Astrocyte (in vitro differentiated cells and primary cell): Measurements from ENCODE around the gene PALLD. TPM values are rescaled to one million over a fixed set of nuclear protein-coding genes. Genes with fewer than 3 reads are reported as not detected.

ENCODE experiments used
- DNase-seq: peaks from one replicate; pipeline ENCODE4 v3.0.0-alpha.2; 2010; ENCODE audit warnings: low read depth
- FAIRE-seq: peaks from 2 replicates; lab custom pipeline; 2011; peaks lifted over from hg19 to GRCh38; lab: Jason Lieb, UNC
- H2AFZ ChIP-seq: 2 replicates; pipeline ENCODE4 v1.6.0; 2012; ENCODE audit warnings: low read depth, low read length, inconsistent platforms
- H3K27ac ChIP-seq: 2 replicates; pipeline ENCODE4 v1.5.1; 2011; ENCODE audit warnings: low read depth, low read length, inconsistent platforms
- H3K27me3 ChIP-seq: 2 replicates; pipeline ENCODE4 v1.6.0; 2011; ENCODE audit warnings: low read length, inconsistent platforms; ENCODE audit not compliant: insufficient read depth
- H3K36me3 ChIP-seq: 2 replicates; pipeline ENCODE4 v1.5.1; 2011; ENCODE audit warnings: low read length, inconsistent platforms; ENCODE audit not compliant: insufficient read depth
- H3K4me1 ChIP-seq: 2 replicates; pipeline ENCODE4 v1.5.1; 2011; ENCODE audit warnings: low read length, inconsistent platforms; ENCODE audit not compliant: insufficient read depth
- H3K4me2 ChIP-seq: 2 replicates; pipeline ENCODE4 v1.6.0; 2012; ENCODE audit warnings: low read length, inconsistent platforms
- H3K4me3 ChIP-seq: 2 replicates; pipeline ENCODE4 v1.5.1; 2011; ENCODE audit warnings: low read depth, mild to moderate bottlenecking, low read length, inconsistent platforms; ENCODE audit not compliant: insufficient read depth
- H3K79me2 ChIP-seq: 2 replicates; pipeline ENCODE4 v1.6.0; 2012; ENCODE audit warnings: mild to moderate bottlenecking, low read length, inconsistent platforms; ENCODE audit not compliant: insufficient read depth
- H3K9ac ChIP-seq: 2 replicates; pipeline ENCODE4 v1.6.0; 2012; ENCODE audit warnings: mild to moderate bottlenecking, low read length, inconsistent platforms
- H3K9me3 ChIP-seq: 2 replicates; pipeline ENCODE4 v1.5.1; 2012; ENCODE audit warnings: low read depth, mild to moderate bottlenecking, low read length, inconsistent platforms; ENCODE audit not compliant: insufficient read depth
- H4K20me1 ChIP-seq: 2 replicates; pipeline ENCODE4 v1.6.0; 2012; ENCODE audit warnings: low read length, inconsistent platforms; ENCODE audit not compliant: insufficient read depth
- H3K27ac Mint-ChIP-seq: one replicate; pipeline ENCODE4 v1.8.0; 2021; ENCODE audit warnings: mild to moderate bottlenecking, mixed read lengths; ENCODE audit not compliant: unreplicated experiment
- H3K27me3 Mint-ChIP-seq: one replicate; pipeline ENCODE4 v1.8.0; 2021; ENCODE audit warnings: low read depth, mixed read lengths; ENCODE audit not compliant: unreplicated experiment
- H3K36me3 Mint-ChIP-seq: one replicate; pipeline ENCODE4 v1.8.0; 2021; ENCODE audit warnings: low read depth, mixed read lengths; ENCODE audit not compliant: unreplicated experiment
- H3K4me1 Mint-ChIP-seq: one replicate; pipeline ENCODE4 v1.8.0; 2021; ENCODE audit warnings: low read depth, mixed read lengths; ENCODE audit not compliant: unreplicated experiment
- H3K4me3 Mint-ChIP-seq: one replicate; pipeline ENCODE4 v1.8.0; 2021; ENCODE audit warnings: mild to moderate bottlenecking, moderate library complexity, mixed read lengths; ENCODE audit not compliant: unreplicated experiment
- H3K9me3 Mint-ChIP-seq: one replicate; pipeline ENCODE4 v1.8.0; 2021; ENCODE audit warnings: mild to moderate bottlenecking, mixed read lengths; ENCODE audit not compliant: unreplicated experiment
- EZH2 ChIP-seq: IDR thresholded peaks from 2 replicates; pipeline ENCODE4 v1.6.1; 2012; ENCODE audit warnings: mild to moderate bottlenecking, low read length, inconsistent platforms; ENCODE audit not compliant: insufficient read depth
- total RNA-seq: library from RNA; stranded (reverse); gene quantifications from 2 replicates; pipeline ENCODE4 v1.2.1, GENCODE V29; 2021
- TF ChIP-seq, protein P1 (sequence below): IDR thresholded peaks from 2 replicates; pipeline ENCODE4 v1.5.1; 2011; ENCODE audit warnings: low read depth, mild to moderate bottlenecking, inconsistent platforms, low read length, moderate library complexity; ENCODE audit not compliant: insufficient read depth

Gene PALLD
- total RNA-seq, 1 donor from 2014 or later = 498 TPM

DNA sequence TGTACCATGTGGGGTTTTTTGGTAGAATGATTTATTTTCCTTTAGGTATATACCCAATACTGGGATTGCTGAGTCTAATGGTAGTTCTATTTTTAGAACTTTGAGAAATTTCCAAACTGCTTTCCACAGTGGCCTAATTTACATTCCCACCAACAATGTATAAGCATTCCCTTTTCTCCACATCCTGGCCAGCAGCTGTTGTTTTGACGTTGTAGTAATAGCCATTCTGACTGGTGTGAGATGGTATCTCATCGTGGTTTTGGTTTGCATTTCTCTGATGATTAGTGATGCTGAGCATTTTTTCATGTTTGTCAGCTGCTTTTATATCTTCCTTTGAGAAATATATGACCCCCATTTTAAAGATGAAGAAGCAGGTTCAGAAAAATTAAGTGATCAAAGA is 359.5 kb downstream of the PALLD start:
- Mint-ChIP-seq H3K27ac (peak overlapping the region; percentile 98), H3K9me3 (no peaks in the 10 kb centered on the region), H3K4me3 (peak overlapping the region; percentile 40), H3K27me3 (no peaks in the 10 kb centered on the region), H3K36me3 (peaks cover 17% of the 10 kb centered on the region), H3K4me1 (peaks cover 83% of the 10 kb centered on the region)
- no peak overlapping the region for H2AFZ ChIP-seq
- FAIRE-seq = peak; percentile 92
- peaks cover 44% of the 10 kb centered on the region for H3K4me1 ChIP-seq
- H3K9me3 ChIP-seq = no peaks in the 10 kb centered on the region
- peaks cover 94% of the 10 kb centered on the region for H3K79me2 ChIP-seq
- H3K27ac ChIP-seq = peak overlapping the region; percentile 95
- H4K20me1 ChIP-seq = peaks cover 43% of the 10 kb centered on the region
- DNase-seq = peak; percentile 97
- peak overlapping the region; percentile 68 for H3K9ac ChIP-seq
- peak overlapping the region; percentile 10 for H3K4me3 ChIP-seq
- no peak for TF ChIP-seq EZH2
- TF ChIP-seq, protein P1, sequence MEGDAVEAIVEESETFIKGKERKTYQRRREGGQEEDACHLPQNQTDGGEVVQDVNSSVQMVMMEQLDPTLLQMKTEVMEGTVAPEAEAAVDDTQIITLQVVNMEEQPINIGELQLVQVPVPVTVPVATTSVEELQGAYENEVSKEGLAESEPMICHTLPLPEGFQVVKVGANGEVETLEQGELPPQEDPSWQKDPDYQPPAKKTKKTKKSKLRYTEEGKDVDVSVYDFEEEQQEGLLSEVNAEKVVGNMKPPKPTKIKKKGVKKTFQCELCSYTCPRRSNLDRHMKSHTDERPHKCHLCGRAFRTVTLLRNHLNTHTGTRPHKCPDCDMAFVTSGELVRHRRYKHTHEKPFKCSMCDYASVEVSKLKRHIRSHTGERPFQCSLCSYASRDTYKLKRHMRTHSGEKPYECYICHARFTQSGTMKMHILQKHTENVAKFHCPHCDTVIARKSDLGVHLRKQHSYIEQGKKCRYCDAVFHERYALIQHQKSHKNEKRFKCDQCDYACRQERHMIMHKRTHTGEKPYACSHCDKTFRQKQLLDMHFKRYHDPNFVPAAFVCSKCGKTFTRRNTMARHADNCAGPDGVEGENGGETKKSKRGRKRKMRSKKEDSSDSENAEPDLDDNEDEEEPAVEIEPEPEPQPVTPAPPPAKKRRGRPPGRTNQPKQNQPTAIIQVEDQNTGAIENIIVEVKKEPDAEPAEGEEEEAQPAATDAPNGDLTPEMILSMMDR = no peak
- peaks cover 24% of the 10 kb centered on the region for H3K36me3 ChIP-seq
- H3K4me2 ChIP-seq = peak overlapping the region; percentile 66
- H3K27me3 ChIP-seq = no peaks in the 10 kb centered on the region

DNA sequence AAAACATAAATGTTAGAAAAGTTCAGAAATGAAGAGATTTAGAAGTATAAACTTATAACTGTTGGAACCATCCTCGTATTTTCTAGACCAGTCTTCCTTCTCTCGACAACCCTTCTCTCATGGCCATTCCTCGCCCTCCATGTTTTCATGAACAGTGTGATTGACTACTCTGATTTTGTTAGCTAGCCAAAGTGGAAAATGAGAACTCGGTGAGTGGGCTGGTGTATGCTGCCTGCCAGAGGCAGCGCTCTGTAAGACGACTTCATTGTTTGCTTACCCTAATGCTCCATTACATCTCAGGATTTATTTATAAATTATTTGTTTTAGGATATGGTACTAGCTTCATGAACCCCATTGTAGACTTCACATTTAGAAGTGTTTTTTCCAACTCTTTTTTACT is 360.2 kb downstream of the PALLD start:
- peaks cover 18% of the 10 kb centered on the region for H3K36me3 Mint-ChIP-seq
- FAIRE-seq = no peak
- TF ChIP-seq, protein P1 = no peak
- no peak for TF ChIP-seq EZH2
- Histone ChIP-seq H3K79me2 (peaks cover 95% of the 10 kb centered on the region), H3K36me3 (peaks cover 21% of the 10 kb centered on the region), H3K4me2 (peak overlapping the region; percentile 66), H3K4me3 (no peak overlapping the region), H4K20me1 (peaks cover 40% of the 10 kb centered on the region), H3K9me3 (no peaks in the 10 kb centered on the region), H3K4me1 (peaks cover 44% of the 10 kb centered on the region), H3K27me3 (no peaks in the 10 kb centered on the region), H2AFZ (no peak overlapping the region), H3K9ac (peak overlapping the region; percentile 68), H3K27ac (peak overlapping the region; percentile 95)
- DNase-seq = peak; percentile 66
- peak overlapping the region; percentile 41 for H3K4me3 Mint-ChIP-seq
- peaks cover 80% of the 10 kb centered on the region for H3K4me1 Mint-ChIP-seq
- H3K9me3 Mint-ChIP-seq = no peaks in the 10 kb centered on the region
- no peaks in the 10 kb centered on the region for H3K27me3 Mint-ChIP-seq
- peak overlapping the region; percentile 98 for H3K27ac Mint-ChIP-seq

DNA sequence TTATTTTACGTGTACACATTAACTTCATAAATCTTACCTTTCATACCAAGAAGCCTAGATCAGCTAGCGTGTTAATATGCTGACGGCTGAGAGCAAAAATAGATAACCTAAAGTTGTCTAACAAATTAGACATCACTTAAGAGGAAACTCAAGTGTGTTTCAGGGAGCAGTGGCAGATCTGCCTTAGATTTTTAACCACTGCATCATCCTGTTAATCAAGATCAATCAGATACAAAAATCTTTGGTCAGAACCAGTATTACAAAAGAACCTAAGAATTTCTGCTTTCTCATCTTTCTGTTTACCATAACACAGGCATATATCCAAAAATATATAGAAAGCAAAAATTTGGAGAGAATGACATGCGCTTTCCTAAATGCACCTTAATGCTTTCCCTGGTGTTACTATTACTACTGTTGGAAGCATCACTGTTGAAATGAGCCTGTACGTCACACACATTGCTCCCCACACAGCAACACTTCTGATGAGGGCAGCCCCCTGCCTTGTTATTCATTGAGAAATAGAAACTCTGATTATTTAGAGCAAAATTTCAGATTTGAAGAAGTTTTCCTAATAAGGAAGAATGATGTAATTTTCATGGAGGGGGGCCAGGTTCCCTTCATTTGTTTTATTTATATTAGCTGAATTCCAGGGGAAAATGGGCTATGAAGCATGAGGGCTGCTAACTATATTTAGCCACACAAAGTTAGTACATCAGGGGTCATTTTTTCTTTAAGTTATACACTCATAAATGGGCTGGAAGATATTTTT is 360.9 kb downstream of the PALLD start:
- peaks cover 36% of the 10 kb centered on the region for H4K20me1 ChIP-seq
- Mint-ChIP-seq H3K27ac (peak overlapping the region; percentile 98), H3K27me3 (no peaks in the 10 kb centered on the region), H3K4me1 (peaks cover 83% of the 10 kb centered on the region), H3K36me3 (peaks cover 21% of the 10 kb centered on the region), H3K4me3 (peak overlapping the region; percentile 36), H3K9me3 (no peaks in the 10 kb centered on the region)
- H3K4me3 ChIP-seq = no peak overlapping the region
- peaks cover 95% of the 10 kb centered on the region for H3K79me2 ChIP-seq
- H3K9ac ChIP-seq = peak overlapping the region; percentile 68
- peaks cover 45% of the 10 kb centered on the region for H3K4me1 ChIP-seq
- peak; percentile 54 for FAIRE-seq
- H3K27ac ChIP-seq = peak overlapping the region; percentile 95
- TF ChIP-seq EZH2 = no peak
- TF ChIP-seq, protein P1 = no peak
- H3K4me2 ChIP-seq = peak overlapping the region; percentile 66
- peaks cover 28% of the 10 kb centered on the region for H3K36me3 ChIP-seq
- no peak overlapping the region for H2AFZ ChIP-seq
- no peaks in the 10 kb centered on the region for H3K27me3 ChIP-seq
- DNase-seq = peak; percentile 87
- H3K9me3 ChIP-seq = no peaks in the 10 kb centered on the region
